NCI-H2227 treated with DMSO at 0.1 percent for 48 hours (cell line): ENCODE data around the gene PPP4R3A.
"Not testable (repeated sequence)": the region's sequence is repeated elsewhere in the genome, so short reads cannot be mapped to it uniquely, and the experiment has no call there.

Experiments
- DNase-seq: peaks from one replicate; lab custom pipeline; 2025; lab: John Stamatoyannopoulos, UW

Gene PPP4R3A

DNA sequence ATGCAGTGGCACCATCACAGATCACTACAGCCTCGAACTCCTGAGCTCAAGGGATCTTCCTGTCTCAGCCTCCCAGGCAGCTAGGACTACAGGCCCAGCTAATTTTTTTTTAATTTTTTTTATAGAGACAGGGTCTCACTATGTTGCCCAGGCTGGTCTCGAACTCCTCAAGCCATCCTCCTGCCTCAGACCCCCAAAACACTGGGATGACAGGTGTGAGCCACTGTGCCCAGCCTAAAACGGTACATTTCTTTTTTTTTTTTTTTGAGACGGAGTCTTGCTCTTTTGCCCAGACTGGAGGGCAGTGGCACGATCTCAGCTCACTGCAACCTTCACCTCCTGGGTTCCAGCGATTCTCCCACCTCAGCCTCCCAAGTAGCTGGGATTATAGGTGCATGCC lies 100.9 kb downstream of the PPP4R3A start:
- DNase-seq, result not testable (repeated sequence)
